HL-60 (cell line): ENCODE data around the gene EEF2K.

ENCODE experiments used
- DNase-seq, 2 experiments: peaks; one replicate each; pipeline ENCODE4 v3.0.0-alpha.2; 2010 to 2020; ENCODE audit warnings: low read depth in 1 of 2, low spot score in 1 of 2
- H3K27ac ChIP-seq: fragments of 250-450 bp; sonication (Bioruptor Pico); replicated peaks from 2 replicates; pipeline ENCODE4 v1.5.1; 2020; ENCODE audit warnings: mild to moderate bottlenecking, moderate library complexity
- H3K27me3 ChIP-seq: fragments of 250-450 bp; sonication (Bioruptor Pico); 2 replicates; pipeline ENCODE4 v1.5.1; 2021; ENCODE audit warnings: mild to moderate bottlenecking, moderate library complexity; ENCODE audit not compliant: insufficient read depth, poor library complexity, severe bottlenecking
- H3K4me3 ChIP-seq: replicated peaks from 2 replicates; pipeline ENCODE4 v1.5.1; 2011; ENCODE audit warnings: mild to moderate bottlenecking, control low read depth, low read length; ENCODE audit not compliant: insufficient read depth
- CTCF ChIP-seq: IDR thresholded peaks from one replicate; pipeline ENCODE4 v1.5.1; 2011; ENCODE audit warnings: low read length, control low read depth, inconsistent platforms; ENCODE audit not compliant: insufficient read depth
- GABPA ChIP-seq: IDR thresholded peaks from 2 replicates; pipeline ENCODE4 v1.6.1; 2012; ENCODE audit warnings: low read depth
- POLR2AphosphoS5 ChIP-seq: IDR thresholded peaks from 2 replicates; pipeline ENCODE4 v1.6.1; 2012; ENCODE audit warnings: low read depth
- REST ChIP-seq: IDR thresholded peaks from 2 replicates; pipeline ENCODE4 v1.6.1; 2012; ENCODE audit warnings: low read depth; ENCODE audit not compliant: insufficient replicate concordance
- SPI1 ChIP-seq: IDR thresholded peaks from 2 replicates; pipeline ENCODE4 v1.6.1; 2012; ENCODE audit warnings: low read depth, mild to moderate bottlenecking, borderline replicate concordance

Gene EEF2K

GRCh38 chr16:22321340-22322001 is 115.4 kb downstream of the EEF2K start:
- H3K27me3 ChIP-seq = no peaks in the 10 kb centered on the region
- TF ChIP-seq SPI1 (no peak), CTCF (peak; percentile 85)
- H3K27ac ChIP-seq = no peak overlapping the region
- peak; percentile 50 to 67 for DNase-seq
- no peak overlapping the region for H3K4me3 ChIP-seq

- no peak overlapping the region for H3K4me3 ChIP-seq
- DNase-seq = no peak
- no peaks in the 10 kb centered on the region for H3K27me3 ChIP-seq
- TF ChIP-seq CTCF (no peak), POLR2AphosphoS5 (no peak), SPI1 (no peak)
- no peak overlapping the region for H3K27ac ChIP-seq
Measured at GRCh38 chr16:22322021-22322471, 116.0 kb downstream of the EEF2K start.

GRCh38 chr16:22322741-22323140 is 116.7 kb downstream of the EEF2K start:
- no peak for TF ChIP-seq REST
- no peak for TF ChIP-seq SPI1
- TF ChIP-seq CTCF = no peak
- TF ChIP-seq GABPA = no peak
- no peak for TF ChIP-seq POLR2AphosphoS5
- no peak overlapping the region for H3K4me3 ChIP-seq
- no peaks in the 10 kb centered on the region for H3K27me3 ChIP-seq
- DNase-seq = no peak
- no peak overlapping the region for H3K27ac ChIP-seq

GRCh38 chr16:22323173-22323958 is 117.3 kb downstream of the EEF2K start:
- H3K27me3 ChIP-seq = no peaks in the 10 kb centered on the region
- TF ChIP-seq POLR2AphosphoS5 (no peak), SPI1 (no peak), CTCF (no peak), REST (no peak), GABPA (no peak)
- DNase-seq = no peak
- no peak overlapping the region for H3K4me3 ChIP-seq
- H3K27ac ChIP-seq = no peak overlapping the region
